Liver (tissue), 9 donors: Measurements from ENCODE around the gene CEP128. TPM values are rescaled to one million over a fixed set of nuclear protein-coding genes. Genes with fewer than 3 reads are reported as not detected.

Experiments
- DNase-seq: peaks from one replicate; pipeline ENCODE4 v3.0.0-alpha.2; 2017; ENCODE audit warnings: low spot score
- H3K27ac ChIP-seq, 2 donors: one replicate each; pipeline ENCODE4 v1.7.0; 2013; ENCODE audit warnings: inconsistent platforms in 2 of 2, low read length in 2 of 2, control low read depth in 1 of 2, low read depth in 1 of 2, mild to moderate bottlenecking in 1 of 2
- H3K27me3 ChIP-seq, 4 donors: one replicate each; pipeline versions ENCODE4 v1.6.1 to v1.7.0; 2013; ENCODE audit warnings: low read length in 3 of 4, inconsistent platforms in 1 of 4, mild to moderate bottlenecking in 1 of 4, moderate library complexity in 1 of 4; ENCODE audit not compliant: control insufficient read depth in 4 of 4, insufficient read depth in 4 of 4
- H3K36me3 ChIP-seq, 4 donors: one replicate each; pipeline versions ENCODE4 v1.6.1 to v1.7.0; 2013; ENCODE audit warnings: low read length in 3 of 4, mild to moderate bottlenecking in 3 of 4, low read depth in 1 of 4, moderate library complexity in 1 of 4; ENCODE audit not compliant: control insufficient read depth in 4 of 4, insufficient read depth in 3 of 4
- H3K4me1 ChIP-seq, 4 donors: one replicate each; pipeline versions ENCODE4 v1.6.1 to v1.7.0; 2013; ENCODE audit warnings: low read length in 3 of 4, mild to moderate bottlenecking in 3 of 4, moderate library complexity in 1 of 4; ENCODE audit not compliant: control insufficient read depth in 4 of 4, insufficient read depth in 4 of 4
- H3K4me3 ChIP-seq, 3 donors: one replicate each; pipeline versions ENCODE4 v1.6.1 to v1.7.0; 2013; ENCODE audit warnings: low read length in 3 of 3, control low read depth in 1 of 3, low read depth in 1 of 3, mild to moderate bottlenecking in 1 of 3
- H3K9ac ChIP-seq, 2 donors: one replicate each; pipeline ENCODE4 v1.7.0; 2013; ENCODE audit warnings: low read length in 2 of 2, mild to moderate bottlenecking in 2 of 2, moderate library complexity in 2 of 2, control low read depth in 1 of 2, low read depth in 1 of 2
- H3K9me3 ChIP-seq, 4 donors: one replicate each; pipeline versions ENCODE4 v1.6.1 to v1.7.0; 2013; ENCODE audit warnings: low read length in 3 of 4; ENCODE audit not compliant: control insufficient read depth in 4 of 4
- EGR1 ChIP-seq, 2 donors: IDR thresholded peaks; 2 replicates each; pipeline ENCODE4 v1.6.1; 2016 to 2018; ENCODE audit warnings: antibody characterized with exemption in 2 of 2, low read depth in 2 of 2
- FOXA1 ChIP-seq: IDR thresholded peaks from 2 replicates; pipeline ENCODE4 v1.6.1; 2016; ENCODE audit warnings: antibody characterized with exemption
- FOXA2 ChIP-seq: IDR thresholded peaks from 2 replicates; pipeline ENCODE4 v1.6.1; 2016; ENCODE audit warnings: antibody characterized with exemption
- GABPA ChIP-seq, 2 donors: IDR thresholded peaks in 1 of 2; conservative IDR thresholded peaks in 1 of 2; 2 replicates each; pipeline ENCODE4 v1.6.1; 2016; ENCODE audit warnings: antibody characterized with exemption in 2 of 2, mild to moderate bottlenecking in 1 of 2, moderate library complexity in 1 of 2
- HNF4A ChIP-seq, 2 donors: conservative IDR thresholded peaks; 2 replicates each; pipeline ENCODE4 v1.6.1; 2016; ENCODE audit warnings: antibody characterized with exemption in 2 of 2, mild to moderate bottlenecking in 2 of 2
- HNF4G ChIP-seq: IDR thresholded peaks from 2 replicates; pipeline ENCODE4 v1.6.1; 2016; ENCODE audit warnings: antibody characterized with exemption
- JUND ChIP-seq, 2 donors: IDR thresholded peaks; 2 replicates each; pipeline ENCODE4 v1.6.1; 2016; ENCODE audit warnings: antibody characterized with exemption in 2 of 2
- MAX ChIP-seq: IDR thresholded peaks from 2 replicates; pipeline ENCODE4 v1.6.1; 2016; ENCODE audit warnings: antibody characterized with exemption
- NR2F2 ChIP-seq: IDR thresholded peaks from 2 replicates; pipeline ENCODE4 v1.6.1; 2016; ENCODE audit warnings: antibody characterized with exemption
- RAD21 ChIP-seq, 2 donors: IDR thresholded peaks; 2 replicates each; pipeline ENCODE4 v1.6.1; 2016; ENCODE audit warnings: antibody characterized with exemption in 2 of 2, mild to moderate bottlenecking in 2 of 2
- RXRA ChIP-seq, 2 donors: IDR thresholded peaks; 2 replicates each; pipeline ENCODE4 v1.6.1; 2017 to 2018; ENCODE audit warnings: antibody characterized with exemption in 2 of 2, mild to moderate bottlenecking in 1 of 2
- SP1 ChIP-seq: IDR thresholded peaks from 2 replicates; pipeline ENCODE4 v1.6.1; 2018; ENCODE audit warnings: antibody characterized with exemption, mild to moderate bottlenecking
- TAF1 ChIP-seq: conservative IDR thresholded peaks from 2 replicates; pipeline ENCODE4 v1.6.1; 2016; ENCODE audit warnings: antibody characterized with exemption, mild to moderate bottlenecking
- YY1 ChIP-seq: IDR thresholded peaks from 2 replicates; pipeline ENCODE4 v1.6.1; 2016; ENCODE audit warnings: antibody characterized with exemption, mild to moderate bottlenecking
- ZBTB33 ChIP-seq: IDR thresholded peaks from 2 replicates; pipeline ENCODE4 v1.6.1; 2016; ENCODE audit warnings: antibody characterized with exemption
- WGBS: extraction: QIAGEN DNeasy Blood & Tissue Kit; methylation state at CpG from one replicate; pipeline ENCODE4 v1.1.7; 2013; 5-methylcytosine and 5-hydroxymethylcytosine counted together
- polyA plus RNA-seq, 2 donors: library from polyadenylated mRNA; stranded (reverse) in 1 of 2; unstranded in 1 of 2; fragments of 200-250 nt in 1 of 2; fragments of >200 nt in 1 of 2; fragmentation: Nextera tagmentation in 1 of 2; extraction: Ambion mirVana in 1 of 2; gene quantifications; one replicate each; pipeline versions ENCODE4 v1.2.1 to v1.2.3, GENCODE V29; 2013 to 2015
- total RNA-seq, 2 donors: library from RNA; depleted of rRNA; stranded (reverse); fragments of >200 nt; gene quantifications; one replicate each; pipeline ENCODE4 v1.2.3, GENCODE V29; 2014
- TF ChIP-seq, protein P1 (sequence below): IDR thresholded peaks from 2 replicates; pipeline ENCODE4 v1.6.1; 2016; ENCODE audit warnings: antibody characterized with exemption
- TF ChIP-seq, protein P2 (sequence below): fragments of 150-350 bp; IDR thresholded peaks from 2 replicates; pipeline ENCODE4 v1.5.1; 2017; ENCODE audit warnings: improper control_type of control experiment, low read depth, low read length; ENCODE audit not compliant: missing input control
- TF ChIP-seq, protein P3 (sequence below): IDR thresholded peaks from 2 replicates; pipeline ENCODE4 v1.6.1; 2016; ENCODE audit warnings: antibody characterized with exemption, mild to moderate bottlenecking
- donor health status: healthy.
- donor health status: healthy.
- donor health status: healthy.
- donor health status: healthy.
- donor health status: healthy.

The CEP128 gene
- total and polyA plus RNA-seq, 4 donors: 0.27 to 3.8 (median 1.4) TPM

GRCh38 chr14:80764496-80764895 is 177.0 kb downstream of the CEP128 start (continued):
- TF ChIP-seq FOXA2 (no peak), JUND (IDR thresholded peaks at IDR 0.05) (no peak), EGR1 (IDR thresholded peaks at IDR 0.05; ENCODE audit: low read depth in 2 of 2) (no peak), TAF1 (no peak), FOXA1 (no peak), RAD21 (IDR thresholded peaks at IDR 0.05) (no peak), ZBTB33 (no peak), MAX (no peak), SP1 (no peak)

GRCh38 chr14:80762641-80763228 is 178.8 kb downstream of the CEP128 start:
- no peak overlapping the region for H3K9ac ChIP-seq
- no peak for TF ChIP-seq RXRA (IDR thresholded peaks at IDR 0.05)
- TF ChIP-seq ZBTB33: no peak
- no peak for TF ChIP-seq FOXA2
- TF ChIP-seq MAX: no peak
- no peak for TF ChIP-seq JUND (IDR thresholded peaks at IDR 0.05)
- TF ChIP-seq SP1: no peak
- TF ChIP-seq YY1: no peak
- no peak for TF ChIP-seq FOXA1
- TF ChIP-seq, protein P1, sequence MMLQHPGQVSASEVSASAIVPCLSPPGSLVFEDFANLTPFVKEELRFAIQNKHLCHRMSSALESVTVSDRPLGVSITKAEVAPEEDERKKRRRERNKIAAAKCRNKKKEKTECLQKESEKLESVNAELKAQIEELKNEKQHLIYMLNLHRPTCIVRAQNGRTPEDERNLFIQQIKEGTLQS: no peak
- TF ChIP-seq TAF1: no peak
- TF ChIP-seq NR2F2: no peak
- TF ChIP-seq, protein P2, sequence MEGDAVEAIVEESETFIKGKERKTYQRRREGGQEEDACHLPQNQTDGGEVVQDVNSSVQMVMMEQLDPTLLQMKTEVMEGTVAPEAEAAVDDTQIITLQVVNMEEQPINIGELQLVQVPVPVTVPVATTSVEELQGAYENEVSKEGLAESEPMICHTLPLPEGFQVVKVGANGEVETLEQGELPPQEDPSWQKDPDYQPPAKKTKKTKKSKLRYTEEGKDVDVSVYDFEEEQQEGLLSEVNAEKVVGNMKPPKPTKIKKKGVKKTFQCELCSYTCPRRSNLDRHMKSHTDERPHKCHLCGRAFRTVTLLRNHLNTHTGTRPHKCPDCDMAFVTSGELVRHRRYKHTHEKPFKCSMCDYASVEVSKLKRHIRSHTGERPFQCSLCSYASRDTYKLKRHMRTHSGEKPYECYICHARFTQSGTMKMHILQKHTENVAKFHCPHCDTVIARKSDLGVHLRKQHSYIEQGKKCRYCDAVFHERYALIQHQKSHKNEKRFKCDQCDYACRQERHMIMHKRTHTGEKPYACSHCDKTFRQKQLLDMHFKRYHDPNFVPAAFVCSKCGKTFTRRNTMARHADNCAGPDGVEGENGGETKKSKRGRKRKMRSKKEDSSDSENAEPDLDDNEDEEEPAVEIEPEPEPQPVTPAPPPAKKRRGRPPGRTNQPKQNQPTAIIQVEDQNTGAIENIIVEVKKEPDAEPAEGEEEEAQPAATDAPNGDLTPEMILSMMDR: no peak
- no peak for TF ChIP-seq EGR1 (IDR thresholded peaks at IDR 0.05; ENCODE audit: low read depth in 2 of 2)
- TF ChIP-seq HNF4A (conservative IDR thresholded peaks at IDR 0.05): no peak
- TF ChIP-seq HNF4G: no peak
- TF ChIP-seq GABPA (IDR thresholded peaks at IDR 0.05 in 1 of 2, conservative IDR thresholded peaks at IDR 0.05 in 1 of 2): no peak
- no peak for TF ChIP-seq RAD21 (IDR thresholded peaks at IDR 0.05)
- TF ChIP-seq, protein P3, sequence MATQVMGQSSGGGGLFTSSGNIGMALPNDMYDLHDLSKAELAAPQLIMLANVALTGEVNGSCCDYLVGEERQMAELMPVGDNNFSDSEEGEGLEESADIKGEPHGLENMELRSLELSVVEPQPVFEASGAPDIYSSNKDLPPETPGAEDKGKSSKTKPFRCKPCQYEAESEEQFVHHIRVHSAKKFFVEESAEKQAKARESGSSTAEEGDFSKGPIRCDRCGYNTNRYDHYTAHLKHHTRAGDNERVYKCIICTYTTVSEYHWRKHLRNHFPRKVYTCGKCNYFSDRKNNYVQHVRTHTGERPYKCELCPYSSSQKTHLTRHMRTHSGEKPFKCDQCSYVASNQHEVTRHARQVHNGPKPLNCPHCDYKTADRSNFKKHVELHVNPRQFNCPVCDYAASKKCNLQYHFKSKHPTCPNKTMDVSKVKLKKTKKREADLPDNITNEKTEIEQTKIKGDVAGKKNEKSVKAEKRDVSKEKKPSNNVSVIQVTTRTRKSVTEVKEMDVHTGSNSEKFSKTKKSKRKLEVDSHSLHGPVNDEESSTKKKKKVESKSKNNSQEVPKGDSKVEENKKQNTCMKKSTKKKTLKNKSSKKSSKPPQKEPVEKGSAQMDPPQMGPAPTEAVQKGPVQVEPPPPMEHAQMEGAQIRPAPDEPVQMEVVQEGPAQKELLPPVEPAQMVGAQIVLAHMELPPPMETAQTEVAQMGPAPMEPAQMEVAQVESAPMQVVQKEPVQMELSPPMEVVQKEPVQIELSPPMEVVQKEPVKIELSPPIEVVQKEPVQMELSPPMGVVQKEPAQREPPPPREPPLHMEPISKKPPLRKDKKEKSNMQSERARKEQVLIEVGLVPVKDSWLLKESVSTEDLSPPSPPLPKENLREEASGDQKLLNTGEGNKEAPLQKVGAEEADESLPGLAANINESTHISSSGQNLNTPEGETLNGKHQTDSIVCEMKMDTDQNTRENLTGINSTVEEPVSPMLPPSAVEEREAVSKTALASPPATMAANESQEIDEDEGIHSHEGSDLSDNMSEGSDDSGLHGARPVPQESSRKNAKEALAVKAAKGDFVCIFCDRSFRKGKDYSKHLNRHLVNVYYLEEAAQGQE: no peak
- no peak overlapping the region for H3K4me3 ChIP-seq
- H3K27ac ChIP-seq: no peak overlapping the region
- no peaks in the 10 kb centered on the region for H3K27me3 ChIP-seq
- H3K4me1 ChIP-seq: no peaks in the 10 kb centered on the region
- no peaks in the 10 kb centered on the region for H3K9me3 ChIP-seq
- H3K36me3 ChIP-seq: no peaks in the 10 kb centered on the region
- WGBS: 98% methylated on average over 3 of the region's 3 CpGs
- DNase-seq: no peak
